Colonic mucosa (tissue), 4 donors: Measurements from ENCODE around the gene GRHL1. TPM values are rescaled to one million over a fixed set of nuclear protein-coding genes. Genes with fewer than 3 reads are reported as not detected.

ENCODE experiments used
- DNase-seq: peaks from one replicate; pipeline ENCODE4 v3.0.0-alpha.2; 2020
- H3K27ac ChIP-seq: fragments of 200-600 bp; one replicate; pipeline ENCODE4 v1.8.0; 2021
- H3K27me3 ChIP-seq: fragments of 200-600 bp; one replicate; pipeline ENCODE4 v1.8.0; 2021
- H3K36me3 ChIP-seq: fragments of 200-600 bp; one replicate; pipeline ENCODE4 v1.8.0; 2021
- H3K4me1 ChIP-seq: fragments of 200-600 bp; one replicate; pipeline ENCODE4 v1.8.0; 2021; ENCODE audit warnings: mild to moderate bottlenecking
- H3K4me3 ChIP-seq: fragments of 200-600 bp; one replicate; pipeline ENCODE4 v1.8.0; 2021
- H3K9ac ChIP-seq, 2 donors: one replicate each; pipeline ENCODE4 v1.7.0; 2013; ENCODE audit warnings: control low read depth in 2 of 2, low read depth in 2 of 2, low read length in 2 of 2
- H3K9me3 ChIP-seq: fragments of 200-600 bp; one replicate; pipeline ENCODE4 v1.8.0; 2021
- CTCF ChIP-seq: fragments of 200-600 bp; IDR thresholded peaks from one replicate; pipeline ENCODE4 v1.8.0; 2022; ENCODE audit warnings: antibody characterized with exemption, mild to moderate bottlenecking
- intact Hi-C: fragments of 100-400 bp; cut with DNase I; formaldehyde crosslinking; loops from one replicate; pipeline ENCODE4 v1.14.1; 2022
- total RNA-seq, 2 donors: library from RNA; stranded (reverse); fragmentation: NEBNext Ultra II Directional in 1 of 2; extraction: Animal tissue kit (Norgen Biotek cat#: 25700) in 1 of 2; gene quantifications; one replicate each; pipeline ENCODE4 v1.2.1, GENCODE V29; 2021
- donor health status: healthy.
- donor health status: DM: no; HTN: no; CAD: no.
- donor health status: DM: no; HTN: no; CAD: no.

GRHL1 gene
- total RNA-seq, 2 donors from 2014 or later, result 1.6 to 1.9 TPM

DNA sequence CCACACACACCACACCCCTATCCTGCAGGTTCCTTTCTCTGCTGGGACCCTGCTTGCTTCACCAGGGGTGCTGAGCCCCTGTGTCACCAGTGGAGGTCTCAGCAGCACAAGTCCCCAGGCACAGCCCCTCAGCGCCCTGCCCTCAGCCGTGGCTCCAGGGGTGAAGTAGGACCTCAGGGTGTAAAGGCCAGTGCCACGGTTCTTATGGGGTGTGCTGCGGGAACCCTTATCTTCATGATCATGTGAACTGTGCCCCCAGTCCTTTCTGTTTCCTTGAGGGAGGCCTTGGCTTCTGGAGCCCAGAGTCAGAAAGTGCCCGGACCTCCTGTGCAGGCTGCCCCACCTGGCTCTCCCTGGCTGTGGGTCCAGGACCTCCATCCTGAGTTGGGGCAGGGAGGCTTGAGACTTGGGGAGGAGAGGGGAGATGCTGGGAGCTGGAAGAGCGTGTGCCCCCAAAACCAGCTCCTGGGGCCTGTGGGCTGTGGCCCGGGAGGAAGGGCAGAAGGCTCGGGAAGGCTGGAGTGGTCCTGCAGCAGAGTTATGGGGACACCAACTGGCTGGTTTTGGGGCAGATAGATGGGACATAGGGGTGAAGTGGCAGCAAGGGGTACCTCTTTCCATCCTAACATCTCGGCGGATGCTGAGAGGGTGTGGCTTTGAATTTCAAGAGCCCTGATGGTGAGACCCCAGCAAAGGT, 71.6 kb downstream of the GRHL1 start:
- H3K27ac ChIP-seq, result no peak overlapping the region
- H3K4me3 ChIP-seq, result no peak overlapping the region
- DNase-seq, result no peak
- H3K36me3 ChIP-seq, result no peaks in the 10 kb centered on the region
- no peaks in the 10 kb centered on the region for H3K9me3 ChIP-seq
- H3K9ac ChIP-seq, result no peak overlapping the region
- TF ChIP-seq CTCF, result no peak
- intact Hi-C loops, result no loop called here
- H3K27me3 ChIP-seq, result no peaks in the 10 kb centered on the region
- H3K4me1 ChIP-seq, result no peaks in the 10 kb centered on the region

- no peak for DNase-seq
- H3K27ac ChIP-seq, result no peak overlapping the region
- no peaks in the 10 kb centered on the region for H3K36me3 ChIP-seq
- no peaks in the 10 kb centered on the region for H3K27me3 ChIP-seq
- intact Hi-C loops, result no loop called here
- H3K4me3 ChIP-seq, result no peak overlapping the region
- H3K4me1 ChIP-seq, result no peaks in the 10 kb centered on the region
- H3K9me3 ChIP-seq, result no peaks in the 10 kb centered on the region
- no peak overlapping the region for H3K9ac ChIP-seq
- no peak for TF ChIP-seq CTCF
Observed at GRCh38 chr2:10026940-10027569, 75.6 kb downstream of the GRHL1 start.

DNA sequence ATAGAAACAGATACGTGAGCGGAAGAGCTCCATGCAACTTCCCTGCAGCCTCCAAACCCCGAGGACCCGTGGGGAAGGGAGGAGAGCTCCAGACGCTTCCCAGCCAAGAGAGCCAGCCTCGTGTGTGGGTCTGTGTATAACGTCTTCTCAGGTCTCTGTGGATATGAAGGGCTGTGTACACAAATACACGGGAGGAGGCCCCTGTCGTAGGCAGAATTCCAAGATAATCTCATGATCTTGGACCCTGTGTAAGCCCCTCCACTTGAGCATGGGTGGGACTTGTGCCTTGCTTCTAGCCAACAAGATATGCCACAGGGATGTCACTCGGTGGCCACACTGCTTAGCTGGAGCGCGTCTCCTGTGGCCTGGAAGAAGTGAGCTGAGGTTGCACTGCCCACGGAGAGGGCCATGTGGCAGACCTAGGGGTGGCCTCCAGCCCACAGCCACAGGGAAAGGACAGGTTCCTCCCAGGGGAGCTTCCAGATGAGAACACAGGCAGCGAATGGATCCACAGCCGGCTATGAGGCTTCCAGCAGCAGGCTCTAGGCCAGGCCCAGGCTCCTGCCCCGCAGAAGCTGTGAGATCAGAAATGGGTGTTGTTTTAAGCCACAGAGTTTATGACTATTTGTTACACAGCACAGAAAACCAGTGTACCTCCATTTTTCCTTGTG, 76.3 kb downstream of the GRHL1 start:
- no peak for DNase-seq
- Histone ChIP-seq H3K9ac (no peak overlapping the region), H3K27me3 (no peaks in the 10 kb centered on the region), H3K9me3 (no peaks in the 10 kb centered on the region), H3K4me3 (no peak overlapping the region), H3K36me3 (no peaks in the 10 kb centered on the region), H3K4me1 (no peaks in the 10 kb centered on the region), H3K27ac (no peak overlapping the region)
- no peak for TF ChIP-seq CTCF
- intact Hi-C loops, result no loop called here

DNA sequence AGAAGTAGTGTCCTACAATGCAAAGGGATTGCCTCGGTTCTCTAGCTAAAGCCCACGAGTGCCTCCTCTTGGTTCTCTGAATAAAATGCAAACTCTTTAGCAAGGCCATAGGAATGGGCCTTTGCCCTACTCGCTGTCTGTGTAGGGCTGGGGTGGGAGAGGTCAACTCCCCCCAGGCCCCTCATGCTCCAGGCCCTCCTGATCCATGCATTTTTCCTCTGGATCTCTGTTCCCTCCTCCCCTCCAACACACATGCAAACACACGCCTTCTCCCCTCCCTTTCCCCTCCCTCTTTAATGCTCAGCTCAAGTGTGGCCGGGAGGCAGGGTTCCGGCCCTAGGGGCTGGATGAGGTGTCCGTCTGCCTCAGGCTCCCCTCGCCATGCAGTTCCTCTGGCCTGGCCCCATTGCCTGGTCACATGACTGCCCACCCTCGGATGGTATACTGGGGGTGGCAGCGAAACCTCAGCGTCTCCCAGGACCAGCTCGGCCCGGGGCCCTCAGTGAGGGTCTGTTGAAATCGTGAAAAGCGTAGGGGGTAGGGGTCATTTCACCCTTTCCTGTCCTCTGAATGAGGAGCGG, 77.0 kb downstream of the GRHL1 start:
- no peak for DNase-seq
- Histone ChIP-seq H3K4me3 (no peak overlapping the region), H3K9ac (no peak overlapping the region), H3K27me3 (no peaks in the 10 kb centered on the region), H3K27ac (no peak overlapping the region), H3K36me3 (no peaks in the 10 kb centered on the region), H3K9me3 (no peaks in the 10 kb centered on the region), H3K4me1 (no peaks in the 10 kb centered on the region)
- TF ChIP-seq CTCF, result no peak
- intact Hi-C loops, result no loop called here

GRCh38 chr2:10028988-10029874, 77.7 kb downstream of the GRHL1 start:
- Histone ChIP-seq H3K27ac (no peak overlapping the region), H3K4me1 (no peaks in the 10 kb centered on the region), H3K36me3 (no peaks in the 10 kb centered on the region), H3K9me3 (no peaks in the 10 kb centered on the region), H3K4me3 (no peak overlapping the region), H3K9ac (peak overlapping the region in 1 of 2 donors; percentile 61), H3K27me3 (no peaks in the 10 kb centered on the region)
- DNase-seq, result peak; percentile 73
- intact Hi-C loops, result no loop called here
- TF ChIP-seq CTCF, result no peak
